K562 (cell line): ENCODE data around the gene ELFN2.

Experiments used
- ATF1 ChIP-seq, 2 experiments: fragments of 450-650 bp in 1 of 2; IDR thresholded peaks; 2 replicates each; pipeline ENCODE4 v1.6.1; 2016; ENCODE audit warnings: missing compliant biosample characterization in 1 of 2, missing genetic modification characterization in 1 of 2
- CTCF ChIP-seq, 3 experiments: IDR thresholded peaks in 2 of 3; conservative IDR thresholded peaks in 1 of 3; 2 replicates each; pipeline ENCODE4 v1.5.1; 2011 to 2012; ENCODE audit warnings: low read length in 3 of 3, mild to moderate bottlenecking in 3 of 3, control low read depth in 2 of 3, improper control_type of control experiment in 1 of 3, inconsistent platforms in 1 of 3, low read depth in 1 of 3, mixed read lengths in 1 of 3, moderate library complexity in 1 of 3; ENCODE audit not compliant: insufficient read depth in 2 of 3
- DDX20 ChIP-seq: fragments of 450-650 bp; IDR thresholded peaks from 2 replicates; pipeline ENCODE4 v1.6.1; 2016; ENCODE audit warnings: missing genetic modification characterization, low read depth, mild to moderate bottlenecking, missing compliant biosample characterization, moderate library complexity
- KDM1A ChIP-seq, 2 experiments: fragments of 450-650 bp; IDR thresholded peaks; 2 replicates each; pipeline ENCODE4 v1.6.1; 2016; ENCODE audit warnings: mild to moderate bottlenecking in 2 of 2
- POLR2G ChIP-seq: fragments of 200-400 bp; formaldehyde crosslinking; IDR thresholded peaks from 2 replicates; pipeline ENCODE4 v1.6.1; 2017; ENCODE audit warnings: low read depth, mild to moderate bottlenecking, antibody characterized with exemption, low read length, moderate library complexity

- TF ChIP-seq CTCF (IDR thresholded peaks at IDR 0.05 in 2 of 3, conservative IDR thresholded peaks at IDR 0.05 in 1 of 3; ENCODE audit: insufficient read depth in 2 of 3, low read depth in 1 of 3, low read length in 3 of 3) = no peak
- no peak for TF ChIP-seq KDM1A (IDR thresholded peaks at IDR 0.05)
- TF ChIP-seq ATF1 (CRISPR knock-in tag; IDR thresholded peaks at IDR 0.05) = no peak
- TF ChIP-seq ATF1 (tag; IDR thresholded peaks at IDR 0.05) = no peak
- no peak for TF ChIP-seq POLR2G
- no peak for TF ChIP-seq DDX20 (tag)
These were observed 18.2 kb downstream of the ELFN2 start for GRCh38 chr22:37409031-37409430.
